ENCODE measurements around the gene SMC1B. TPM values are rescaled to one million over a fixed set of nuclear protein-coding genes. Genes with fewer than 3 reads are reported as not detected.

SMC1B gene
- total and polyA plus RNA-seq, 9 of the 15 experiments (the other 6 are each of a cell fraction or from before 2014, with no cell fraction given) = 0.03 TPM; not detected in 8

- H3K4me2 ChIP-seq (ENCODE audit: insufficient read depth, low read length) = no peak overlapping the region
- no TSS peak for BruUV-seq (replicated peaks)
- DNase-seq (ENCODE audit: extremely low read depth in 1 of 4, low spot score in 3 of 4) (peak in 3 of 4 experiments; percentile 16 to 24 (median 18)), ATAC-seq (peak; percentile 84), FAIRE-seq (peak; percentile 54)
- no peaks in the 10 kb centered on the region for H3K9me3 ChIP-seq (replicated peaks; ENCODE audit: control insufficient read depth, insufficient read depth, low read depth, low read length)
- intact Hi-C loops (cut with micrococcal nuclease) = no loop called here
- no peaks in the 10 kb centered on the region for H4K20me1 ChIP-seq (replicated peaks; ENCODE audit: control insufficient read depth, insufficient read depth, low read length)
- ChIA-PET CTCF (ENCODE audit: low intra/inter-chr PET ratio) (no interaction called here), POLR2A (interaction anchor here (0.6 to 1.4 kb wide), 2 partner anchors 13 to 179 kb away, joined by 3 read pairs; no protein-coding TSS in a partner anchor)
- in situ Hi-C loops (cut with MboI) = no loop called here
- no peak overlapping the region for H2AFZ ChIP-seq (ENCODE audit: low read depth, low read length)
- peaks cover 56% of the 10 kb centered on the region for H3K36me3 ChIP-seq (ENCODE audit: control insufficient read depth, insufficient read depth, low read length)
- H3K79me2 ChIP-seq (ENCODE audit: control insufficient read depth, insufficient read depth, low read length) = no peaks in the 10 kb centered on the region
- no peak overlapping the region for H3K9ac ChIP-seq (ENCODE audit: insufficient read depth in 1 of 2, low read depth in 2 of 2, low read length in 2 of 2)
- H3K4me3 ChIP-seq = no peak overlapping the region
- TF ChIP-seq CTCF (IDR thresholded peaks at IDR 0.05 in 2 of 3, conservative IDR thresholded peaks at IDR 0.05 in 1 of 3; ENCODE audit: insufficient read depth in 2 of 3, low read depth in 1 of 3, low read length in 3 of 3) = peak in 2 of 3 experiments; percentile 23 to 64; a peak in 3 of 6 replicates
- no peak for TF ChIP-seq MAX (CRISPR knock-in tag; IDR thresholded peaks at IDR 0.05)
- TF ChIP-seq CBX2 (IDR thresholded peaks at IDR 0.05; ENCODE audit: insufficient read depth, low read length, poor library complexity, severe bottlenecking) = no peak
- TF ChIP-seq ZNF780A (CRISPR knock-in tag; IDR thresholded peaks at IDR 0.05) = no peak
- peak; percentile 36; the same call in 1 of the 2 replicates for TF ChIP-seq USF2 (CRISPR knock-in tag; IDR thresholded peaks at IDR 0.05)
- no peak for TF ChIP-seq GABPA (tag; conservative IDR thresholded peaks at IDR 0.05; ENCODE audit: low read depth)
- TF ChIP-seq USF1 (CRISPR knock-in tag; IDR thresholded peaks at IDR 0.05) = peak; percentile 23; the same call in 1 of the 2 replicates
- no peak for TF ChIP-seq TCF3 (CRISPR knock-in tag; IDR thresholded peaks at IDR 0.05)
- no peak for TF ChIP-seq ATF4 (CRISPR knock-in tag; IDR thresholded peaks at IDR 0.05)
- no peak for TF ChIP-seq ATF1 (CRISPR knock-in tag; IDR thresholded peaks at IDR 0.05)
- TF ChIP-seq ATF1 (tag; IDR thresholded peaks at IDR 0.05) = no peak
- WGBS (ENCODE audit: insufficient coverage, low coverage, missing lambda C conversion rate) = 64% methylated on average over 5 of the region's 5 CpGs
- H3K27ac ChIP-seq (ENCODE audit: extremely low read depth, low read depth, low read length) = no peak overlapping the region
- no peaks in the 10 kb centered on the region; a peak in 1 of 5 replicates for H3K4me1 ChIP-seq (replicated peaks in 1 of 2; ENCODE audit: control insufficient read depth in 2 of 2, insufficient read depth in 2 of 2, low read length in 2 of 2)
- no peaks in the 10 kb centered on the region for H3K27me3 ChIP-seq (ENCODE audit: control insufficient read depth in 2 of 2, insufficient read depth in 2 of 2, low read length in 2 of 2)
- no peaks in the 10 kb centered on the region for H3K9me1 ChIP-seq (ENCODE audit: control insufficient read depth, insufficient read depth, low read length)
These were observed 69.1 kb downstream of the SMC1B start for GRCh38 chr22:45344334-45344733.

All from K562 (cell line).